ENCODE data around the gene MERTK.

DNA sequence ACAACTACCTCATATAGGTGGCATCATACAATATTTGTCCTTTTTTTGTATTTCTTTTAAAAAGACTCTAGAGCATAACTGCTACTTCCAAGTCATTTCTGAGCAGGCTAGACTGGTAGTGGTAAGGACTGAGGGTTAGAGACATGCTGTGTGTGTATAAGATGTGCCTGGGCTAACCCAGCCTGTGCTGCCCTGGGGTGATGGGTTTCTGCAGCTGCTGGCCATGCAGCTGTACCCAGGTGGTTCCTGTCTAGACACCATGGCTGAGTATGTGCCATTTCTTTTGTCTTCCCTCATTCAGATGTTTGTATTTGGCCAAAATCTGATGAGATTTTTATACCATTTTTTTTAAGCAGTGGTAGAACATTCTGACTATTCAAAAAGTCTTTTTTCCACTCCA, 40.0 kb downstream of the MERTK start:
- TF ChIP-seq GATA3 (IDR thresholded peaks at IDR 0.05; ENCODE audit: low read depth, low read length): no peak
- no peak for TF ChIP-seq GATA2 (IDR thresholded peaks at IDR 0.05; ENCODE audit: low read depth, low read length)

Data from SH-SY5Y (cell line).